WTC11 (cell line): ENCODE results near the gene STX17. TPM values are rescaled to one million over a fixed set of nuclear protein-coding genes. Genes with fewer than 3 reads are reported as not detected.

ENCODE experiments used
- ATAC-seq: fragments of 200-7000 bp; cut with Tn5 transposase; 2 replicates; pipeline ENCODE4 v1.10.0; 2021; ENCODE audit warnings: mild to moderate bottlenecking, moderate library complexity
- CTCF ChIA-PET: fragments of 300-600 bp; sonication (Branson Sonifier 250); formaldehyde crosslinking; loops from one replicate; lab custom pipeline; 2021; ENCODE audit warnings: antibody characterized with exemption; lab: Charles Lee
- POLR2A ChIA-PET: fragments of 350-600 bp; sonication (Branson Sonifier 250); formaldehyde crosslinking; loops from one replicate; lab custom pipeline; 2021; ENCODE audit warnings: antibody characterized with exemption; lab: Charles Lee
- DNase-seq: peaks from one replicate; pipeline ENCODE4 v3.0.0; 2021; ENCODE audit warnings: low spot score
- H3K27ac Mint-ChIP-seq: 2 replicates; pipeline ENCODE4 v1.8.0; 2021; ENCODE audit warnings: mixed read lengths
- H3K27me3 Mint-ChIP-seq: 2 replicates; pipeline ENCODE4 v1.8.0; 2021; ENCODE audit warnings: low read depth, mild to moderate bottlenecking, moderate library complexity, mixed read lengths
- H3K36me3 Mint-ChIP-seq: 2 replicates; pipeline ENCODE4 v1.8.0; 2021; ENCODE audit warnings: mixed read lengths
- H3K4me1 Mint-ChIP-seq: 2 replicates; pipeline ENCODE4 v1.8.0; 2022; ENCODE audit warnings: mixed read lengths
- H3K4me3 Mint-ChIP-seq: 2 replicates; pipeline ENCODE4 v1.8.0; 2021; ENCODE audit warnings: mild to moderate bottlenecking, moderate library complexity, mixed read lengths
- H3K9me3 Mint-ChIP-seq: 2 replicates; pipeline ENCODE4 v1.8.0; 2021; ENCODE audit warnings: mixed read lengths
- ELF4 ChIP-seq: sonication (generic); formaldehyde crosslinking; IDR thresholded peaks from 2 replicates; pipeline ENCODE4 v1.8.1; 2022; ENCODE audit warnings: low read depth, mild to moderate bottlenecking, moderate library complexity, missing genetic modification reagents
- EMX1 ChIP-seq: fragments of 250-450 bp; sonication (Bioruptor Pico); IDR thresholded peaks from 2 replicates; pipeline ENCODE4 v1.8.0; 2021; ENCODE audit warnings: mild to moderate bottlenecking
- ESRRA ChIP-seq: sonication (generic); formaldehyde crosslinking; IDR thresholded peaks from 2 replicates; pipeline ENCODE4 v1.8.1; 2022; ENCODE audit warnings: mild to moderate bottlenecking, missing genetic modification reagents, borderline replicate concordance
- FOXP1 ChIP-seq: sonication (generic); formaldehyde crosslinking; IDR thresholded peaks from 2 replicates; pipeline ENCODE4 v1.8.0; 2022; ENCODE audit warnings: missing genetic modification reagents, mild to moderate bottlenecking, moderate library complexity, borderline replicate concordance
- GABPB1 ChIP-seq: sonication (generic); formaldehyde crosslinking; IDR thresholded peaks from 2 replicates; pipeline ENCODE4 v1.8.1; 2023; ENCODE audit warnings: mild to moderate bottlenecking, missing genetic modification reagents
- GRHL2 ChIP-seq: fragments of 250-450 bp; sonication (Bioruptor Pico); IDR thresholded peaks from 2 replicates; pipeline ENCODE4 v1.8.0; 2022; ENCODE audit warnings: mild to moderate bottlenecking, moderate library complexity; ENCODE audit not compliant: insufficient replicate concordance, severe bottlenecking
- IRF1 ChIP-seq: sonication (generic); formaldehyde crosslinking; IDR thresholded peaks from 2 replicates; pipeline ENCODE4 v1.8.0; 2023; ENCODE audit warnings: missing genetic modification reagents
- JAZF1 ChIP-seq: fragments of 250-450 bp; sonication (Bioruptor Pico); IDR thresholded peaks from 2 replicates; pipeline ENCODE4 v1.9.0; 2021; ENCODE audit warnings: moderate library complexity, mild to moderate bottlenecking, inconsistent platforms
- MAX ChIP-seq: sonication (generic); formaldehyde crosslinking; IDR thresholded peaks from 2 replicates; pipeline ENCODE4 v1.8.0; 2022; ENCODE audit warnings: mild to moderate bottlenecking, missing genetic modification reagents
- MYBL2 ChIP-seq: sonication (generic); formaldehyde crosslinking; IDR thresholded peaks from 2 replicates; pipeline ENCODE4 v1.8.1; 2023; ENCODE audit warnings: mild to moderate bottlenecking, moderate library complexity, missing genetic modification reagents
- NR1H2 ChIP-seq: sonication (generic); formaldehyde crosslinking; IDR thresholded peaks from 2 replicates; pipeline ENCODE4 v1.9.0; 2021; ENCODE audit warnings: mild to moderate bottlenecking, moderate library complexity, missing genetic modification reagents
- NR2C2 ChIP-seq: sonication (generic); formaldehyde crosslinking; IDR thresholded peaks from 2 replicates; pipeline ENCODE4 v1.8.0; 2022; ENCODE audit warnings: mild to moderate bottlenecking, missing genetic modification reagents
- PRDM15 ChIP-seq: sonication (generic); formaldehyde crosslinking; IDR thresholded peaks from 2 replicates; pipeline ENCODE4 v1.8.0; 2022; ENCODE audit warnings: missing genetic modification reagents
- RELA ChIP-seq: sonication (generic); formaldehyde crosslinking; IDR thresholded peaks from 2 replicates; pipeline ENCODE4 v1.8.1; 2022; ENCODE audit warnings: missing genetic modification reagents, mild to moderate bottlenecking, borderline replicate concordance
- ZNF512 ChIP-seq: sonication (generic); formaldehyde crosslinking; IDR thresholded peaks from 2 replicates; pipeline ENCODE4 v1.8.1; 2022; ENCODE audit warnings: missing genetic modification reagents, borderline replicate concordance
- total RNA-seq: library from RNA; stranded (reverse); gene quantifications from 3 replicates; pipeline ENCODE4 v1.2.3, GENCODE V29; 2021
- TF ChIP-seq, protein P1 (sequence below): sonication (generic); formaldehyde crosslinking; IDR thresholded peaks from 2 replicates; pipeline ENCODE4 v1.8.0; 2023; ENCODE audit warnings: mild to moderate bottlenecking, missing genetic modification reagents
- TF ChIP-seq, protein P2 (sequence below): sonication (generic); formaldehyde crosslinking; IDR thresholded peaks from 2 replicates; pipeline ENCODE4 v1.8.0; 2022; ENCODE audit warnings: mild to moderate bottlenecking, missing genetic modification reagents
- TF ChIP-seq, protein P3 (sequence below): sonication (generic); formaldehyde crosslinking; IDR thresholded peaks from 2 replicates; pipeline ENCODE4 v1.8.1; 2023; ENCODE audit warnings: mild to moderate bottlenecking, moderate library complexity, missing genetic modification reagents

Gene STX17
- total RNA-seq, 1 experiment from 2014 or later = 22.1 TPM

DNA sequence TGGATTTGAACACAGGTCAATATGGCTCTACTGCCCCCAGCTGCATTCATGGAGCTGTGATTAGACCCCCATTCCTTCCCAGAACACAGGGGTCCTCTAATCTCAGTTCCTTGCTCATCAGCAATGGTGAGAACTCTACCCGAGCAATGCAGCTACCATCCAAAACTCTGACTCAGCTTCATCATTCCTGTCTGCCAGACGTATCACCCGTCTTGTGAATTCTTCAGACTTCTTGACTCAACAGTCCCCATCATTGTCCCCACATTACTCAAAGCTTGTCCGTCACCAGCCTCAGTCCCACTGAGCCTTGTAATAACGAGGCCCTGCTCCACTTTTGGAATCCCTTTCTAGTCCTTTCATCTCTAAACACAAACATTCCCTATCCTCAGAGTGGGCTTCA is 36.3 kb upstream of the STX17 start:
- Mint-ChIP-seq H3K9me3 (no peaks in the 10 kb centered on the region), H3K4me3 (no peak overlapping the region), H3K27me3 (no peaks in the 10 kb centered on the region), H3K4me1 (peaks cover 4% of the 10 kb centered on the region), H3K27ac (no peak overlapping the region), H3K36me3 (no peaks in the 10 kb centered on the region)
- ChIA-PET CTCF (no interaction called here), POLR2A (no interaction called here)
- ATAC-seq (no peak), DNase-seq (no peak)
- TF ChIP-seq, protein P1, sequence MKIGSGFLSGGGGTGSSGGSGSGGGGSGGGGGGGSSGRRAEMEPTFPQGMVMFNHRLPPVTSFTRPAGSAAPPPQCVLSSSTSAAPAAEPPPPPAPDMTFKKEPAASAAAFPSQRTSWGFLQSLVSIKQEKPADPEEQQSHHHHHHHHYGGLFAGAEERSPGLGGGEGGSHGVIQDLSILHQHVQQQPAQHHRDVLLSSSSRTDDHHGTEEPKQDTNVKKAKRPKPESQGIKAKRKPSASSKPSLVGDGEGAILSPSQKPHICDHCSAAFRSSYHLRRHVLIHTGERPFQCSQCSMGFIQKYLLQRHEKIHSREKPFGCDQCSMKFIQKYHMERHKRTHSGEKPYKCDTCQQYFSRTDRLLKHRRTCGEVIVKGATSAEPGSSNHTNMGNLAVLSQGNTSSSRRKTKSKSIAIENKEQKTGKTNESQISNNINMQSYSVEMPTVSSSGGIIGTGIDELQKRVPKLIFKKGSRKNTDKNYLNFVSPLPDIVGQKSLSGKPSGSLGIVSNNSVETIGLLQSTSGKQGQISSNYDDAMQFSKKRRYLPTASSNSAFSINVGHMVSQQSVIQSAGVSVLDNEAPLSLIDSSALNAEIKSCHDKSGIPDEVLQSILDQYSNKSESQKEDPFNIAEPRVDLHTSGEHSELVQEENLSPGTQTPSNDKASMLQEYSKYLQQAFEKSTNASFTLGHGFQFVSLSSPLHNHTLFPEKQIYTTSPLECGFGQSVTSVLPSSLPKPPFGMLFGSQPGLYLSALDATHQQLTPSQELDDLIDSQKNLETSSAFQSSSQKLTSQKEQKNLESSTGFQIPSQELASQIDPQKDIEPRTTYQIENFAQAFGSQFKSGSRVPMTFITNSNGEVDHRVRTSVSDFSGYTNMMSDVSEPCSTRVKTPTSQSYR (CRISPR knock-in tag) = no peak
- no peak for TF ChIP-seq MAX (CRISPR knock-in tag)
- TF ChIP-seq GABPB1 (CRISPR knock-in tag) = no peak
- TF ChIP-seq NR1H2 = no peak
- no peak for TF ChIP-seq IRF1 (CRISPR knock-in tag)
- no peak for TF ChIP-seq FOXP1 (CRISPR knock-in tag)
- no peak for TF ChIP-seq EMX1 (CRISPR knock-in tag)

GRCh38 chr9:99873531-99873930 is 32.9 kb upstream of the STX17 start:
- H3K9me3 Mint-ChIP-seq = no peaks in the 10 kb centered on the region
- no peak overlapping the region for H3K4me3 Mint-ChIP-seq
- ChIA-PET POLR2A (no interaction called here), CTCF (no interaction called here)
- no peaks in the 10 kb centered on the region for H3K27me3 Mint-ChIP-seq
- H3K4me1 Mint-ChIP-seq = no peaks in the 10 kb centered on the region
- H3K27ac Mint-ChIP-seq = no peak overlapping the region
- ATAC-seq (no peak), DNase-seq (no peak)
- H3K36me3 Mint-ChIP-seq = no peaks in the 10 kb centered on the region
- TF ChIP-seq GRHL2 = no peak
- no peak for TF ChIP-seq MYBL2 (CRISPR knock-in tag)
- no peak for TF ChIP-seq NR2C2 (CRISPR knock-in tag)
- TF ChIP-seq, protein P2, sequence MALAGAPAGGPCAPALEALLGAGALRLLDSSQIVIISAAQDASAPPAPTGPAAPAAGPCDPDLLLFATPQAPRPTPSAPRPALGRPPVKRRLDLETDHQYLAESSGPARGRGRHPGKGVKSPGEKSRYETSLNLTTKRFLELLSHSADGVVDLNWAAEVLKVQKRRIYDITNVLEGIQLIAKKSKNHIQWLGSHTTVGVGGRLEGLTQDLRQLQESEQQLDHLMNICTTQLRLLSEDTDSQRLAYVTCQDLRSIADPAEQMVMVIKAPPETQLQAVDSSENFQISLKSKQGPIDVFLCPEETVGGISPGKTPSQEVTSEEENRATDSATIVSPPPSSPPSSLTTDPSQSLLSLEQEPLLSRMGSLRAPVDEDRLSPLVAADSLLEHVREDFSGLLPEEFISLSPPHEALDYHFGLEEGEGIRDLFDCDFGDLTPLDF (CRISPR knock-in tag) = no peak
- TF ChIP-seq PRDM15 (CRISPR knock-in tag) = no peak
- no peak for TF ChIP-seq RELA (CRISPR knock-in tag)
- no peak for TF ChIP-seq JAZF1
- TF ChIP-seq, protein P3, sequence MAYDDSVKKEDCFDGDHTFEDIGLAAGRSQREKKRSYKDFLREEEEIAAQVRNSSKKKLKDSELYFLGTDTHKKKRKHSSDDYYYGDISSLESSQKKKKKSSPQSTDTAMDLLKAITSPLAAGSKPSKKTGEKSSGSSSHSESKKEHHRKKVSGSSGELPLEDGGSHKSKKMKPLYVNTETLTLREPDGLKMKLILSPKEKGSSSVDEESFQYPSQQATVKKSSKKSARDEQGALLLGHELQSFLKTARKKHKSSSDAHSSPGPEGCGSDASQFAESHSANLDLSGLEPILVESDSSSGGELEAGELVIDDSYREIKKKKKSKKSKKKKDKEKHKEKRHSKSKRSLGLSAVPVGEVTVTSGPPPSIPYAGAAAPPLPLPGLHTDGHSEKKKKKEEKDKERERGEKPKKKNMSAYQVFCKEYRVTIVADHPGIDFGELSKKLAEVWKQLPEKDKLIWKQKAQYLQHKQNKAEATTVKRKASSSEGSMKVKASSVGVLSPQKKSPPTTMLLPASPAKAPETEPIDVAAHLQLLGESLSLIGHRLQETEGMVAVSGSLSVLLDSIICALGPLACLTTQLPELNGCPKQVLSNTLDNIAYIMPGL (CRISPR knock-in tag) = no peak
- no peak for TF ChIP-seq ZNF512 (CRISPR knock-in tag)
- TF ChIP-seq ESRRA (CRISPR knock-in tag) = no peak
- no peak for TF ChIP-seq ELF4 (CRISPR knock-in tag)
- TF ChIP-seq, all 79 proteins: peak for 0
